HL-60 (cell line): Measurements from ENCODE around the gene WNT10A.
"Not testable (repeated sequence)": the region's sequence is repeated elsewhere in the genome, so short reads cannot be mapped to it uniquely, and the experiment has no call there.

Source experiments
- DNase-seq, 2 experiments: peaks; one replicate each; pipeline ENCODE4 v3.0.0-alpha.2; 2010 to 2020; ENCODE audit warnings: low read depth in 1 of 2, low spot score in 1 of 2
- H3K27ac ChIP-seq: fragments of 250-450 bp; sonication (Bioruptor Pico); replicated peaks from 2 replicates; pipeline ENCODE4 v1.5.1; 2020; ENCODE audit warnings: mild to moderate bottlenecking, moderate library complexity
- H3K27me3 ChIP-seq: fragments of 250-450 bp; sonication (Bioruptor Pico); 2 replicates; pipeline ENCODE4 v1.5.1; 2021; ENCODE audit warnings: mild to moderate bottlenecking, moderate library complexity; ENCODE audit not compliant: insufficient read depth, poor library complexity, severe bottlenecking
- H3K4me3 ChIP-seq: replicated peaks from 2 replicates; pipeline ENCODE4 v1.5.1; 2011; ENCODE audit warnings: mild to moderate bottlenecking, control low read depth, low read length; ENCODE audit not compliant: insufficient read depth
- CTCF ChIP-seq: IDR thresholded peaks from one replicate; pipeline ENCODE4 v1.5.1; 2011; ENCODE audit warnings: low read length, control low read depth, inconsistent platforms; ENCODE audit not compliant: insufficient read depth
- GABPA ChIP-seq: IDR thresholded peaks from 2 replicates; pipeline ENCODE4 v1.6.1; 2012; ENCODE audit warnings: low read depth
- POLR2AphosphoS5 ChIP-seq: IDR thresholded peaks from 2 replicates; pipeline ENCODE4 v1.6.1; 2012; ENCODE audit warnings: low read depth
- SPI1 ChIP-seq: IDR thresholded peaks from 2 replicates; pipeline ENCODE4 v1.6.1; 2012; ENCODE audit warnings: low read depth, mild to moderate bottlenecking, borderline replicate concordance
- TF ChIP-seq, protein P1 (sequence below): IDR thresholded peaks from 2 replicates; pipeline ENCODE4 v1.6.1; 2012; ENCODE audit warnings: low read depth; ENCODE audit not compliant: insufficient replicate concordance

Gene WNT10A

DNA sequence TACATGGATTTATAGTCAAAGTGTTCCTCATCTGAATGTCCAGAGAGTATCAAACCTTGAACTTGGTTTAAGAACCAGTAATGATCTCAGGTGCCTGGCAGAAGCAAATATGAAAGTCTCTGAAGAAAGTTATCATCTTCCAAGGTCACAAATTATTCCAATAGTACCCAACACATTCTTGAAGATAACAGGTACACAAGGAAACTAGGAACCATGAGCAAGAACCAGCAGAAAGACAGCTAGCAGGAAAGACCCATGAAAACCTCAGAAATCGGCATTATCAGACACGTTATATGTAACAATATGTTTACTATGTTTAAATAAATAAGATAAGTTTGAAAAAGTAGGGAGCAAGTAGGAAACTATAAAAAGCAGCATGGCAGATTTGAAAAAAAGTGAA lies 43.2 kb upstream of the WNT10A start:
- TF ChIP-seq POLR2AphosphoS5 (no peak), GABPA (no peak)
- TF ChIP-seq, protein P1, sequence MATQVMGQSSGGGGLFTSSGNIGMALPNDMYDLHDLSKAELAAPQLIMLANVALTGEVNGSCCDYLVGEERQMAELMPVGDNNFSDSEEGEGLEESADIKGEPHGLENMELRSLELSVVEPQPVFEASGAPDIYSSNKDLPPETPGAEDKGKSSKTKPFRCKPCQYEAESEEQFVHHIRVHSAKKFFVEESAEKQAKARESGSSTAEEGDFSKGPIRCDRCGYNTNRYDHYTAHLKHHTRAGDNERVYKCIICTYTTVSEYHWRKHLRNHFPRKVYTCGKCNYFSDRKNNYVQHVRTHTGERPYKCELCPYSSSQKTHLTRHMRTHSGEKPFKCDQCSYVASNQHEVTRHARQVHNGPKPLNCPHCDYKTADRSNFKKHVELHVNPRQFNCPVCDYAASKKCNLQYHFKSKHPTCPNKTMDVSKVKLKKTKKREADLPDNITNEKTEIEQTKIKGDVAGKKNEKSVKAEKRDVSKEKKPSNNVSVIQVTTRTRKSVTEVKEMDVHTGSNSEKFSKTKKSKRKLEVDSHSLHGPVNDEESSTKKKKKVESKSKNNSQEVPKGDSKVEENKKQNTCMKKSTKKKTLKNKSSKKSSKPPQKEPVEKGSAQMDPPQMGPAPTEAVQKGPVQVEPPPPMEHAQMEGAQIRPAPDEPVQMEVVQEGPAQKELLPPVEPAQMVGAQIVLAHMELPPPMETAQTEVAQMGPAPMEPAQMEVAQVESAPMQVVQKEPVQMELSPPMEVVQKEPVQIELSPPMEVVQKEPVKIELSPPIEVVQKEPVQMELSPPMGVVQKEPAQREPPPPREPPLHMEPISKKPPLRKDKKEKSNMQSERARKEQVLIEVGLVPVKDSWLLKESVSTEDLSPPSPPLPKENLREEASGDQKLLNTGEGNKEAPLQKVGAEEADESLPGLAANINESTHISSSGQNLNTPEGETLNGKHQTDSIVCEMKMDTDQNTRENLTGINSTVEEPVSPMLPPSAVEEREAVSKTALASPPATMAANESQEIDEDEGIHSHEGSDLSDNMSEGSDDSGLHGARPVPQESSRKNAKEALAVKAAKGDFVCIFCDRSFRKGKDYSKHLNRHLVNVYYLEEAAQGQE = no peak
- Histone ChIP-seq H3K4me3 (no peak overlapping the region), H3K27me3 (no peaks in the 10 kb centered on the region), H3K27ac (no peak overlapping the region)
- no peak for DNase-seq

DNA sequence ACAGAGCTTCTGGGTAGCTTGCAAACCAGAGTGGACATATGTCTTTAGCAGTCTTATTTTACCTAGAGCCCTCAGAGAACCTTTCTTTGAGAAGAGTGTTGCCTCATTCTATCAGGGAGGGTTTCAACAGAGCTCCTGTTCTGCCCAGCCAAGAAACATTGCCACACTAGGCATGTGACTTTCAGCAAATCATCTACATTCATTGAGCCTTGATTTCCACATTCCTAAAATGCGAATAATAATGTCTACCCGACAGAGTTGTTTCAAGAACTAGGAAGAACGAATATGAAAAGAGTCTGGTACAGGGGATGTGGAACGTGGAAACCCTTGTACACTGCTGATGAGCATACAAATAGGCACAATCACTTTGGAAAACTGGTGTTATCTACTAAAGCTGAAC lies 41.2 kb upstream of the WNT10A start:
- Histone ChIP-seq H3K4me3 (no peak overlapping the region), H3K27me3 (no peaks in the 10 kb centered on the region), H3K27ac (peak overlapping the region; percentile 60)
- no peak for TF ChIP-seq CTCF
- TF ChIP-seq, protein P1 = no peak
- TF ChIP-seq POLR2AphosphoS5 = no peak
- TF ChIP-seq SPI1 = no peak
- TF ChIP-seq GABPA = no peak
- peak; percentile 77 to 88 for DNase-seq

DNA sequence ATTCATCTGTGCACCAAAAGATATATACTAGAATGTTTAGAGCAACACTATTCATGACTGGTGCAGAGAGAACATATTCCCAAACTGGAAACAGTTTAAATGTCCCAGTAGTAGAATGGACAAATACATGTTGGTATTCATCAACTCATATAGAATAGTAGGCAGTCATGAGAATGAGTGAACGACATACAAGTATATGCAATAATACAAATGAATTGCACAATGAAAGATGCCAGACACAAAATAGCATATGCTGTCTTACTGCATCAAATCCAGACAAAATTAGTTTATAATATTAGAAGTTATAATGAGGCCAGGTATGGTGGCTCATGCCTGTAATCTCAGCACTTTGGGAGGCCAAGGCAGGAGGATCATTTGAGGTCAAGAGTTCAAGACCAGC lies 40.8 kb upstream of the WNT10A start:
- H3K27me3 ChIP-seq = no peaks in the 10 kb centered on the region
- no peak for DNase-seq
- no peak overlapping the region for H3K4me3 ChIP-seq
- TF ChIP-seq POLR2AphosphoS5 = no peak
- TF ChIP-seq CTCF = no peak
- TF ChIP-seq, protein P1 = no peak
- no peak for TF ChIP-seq GABPA
- no peak for TF ChIP-seq SPI1
- H3K27ac ChIP-seq = peak overlapping the region; percentile 60

GRCh38 chr2:218844334-218844733 lies 36.3 kb upstream of the WNT10A start:
- not testable (repeated sequence) for H3K27me3 ChIP-seq, DNase-seq, H3K27ac ChIP-seq, H3K4me3 ChIP-seq

DNA sequence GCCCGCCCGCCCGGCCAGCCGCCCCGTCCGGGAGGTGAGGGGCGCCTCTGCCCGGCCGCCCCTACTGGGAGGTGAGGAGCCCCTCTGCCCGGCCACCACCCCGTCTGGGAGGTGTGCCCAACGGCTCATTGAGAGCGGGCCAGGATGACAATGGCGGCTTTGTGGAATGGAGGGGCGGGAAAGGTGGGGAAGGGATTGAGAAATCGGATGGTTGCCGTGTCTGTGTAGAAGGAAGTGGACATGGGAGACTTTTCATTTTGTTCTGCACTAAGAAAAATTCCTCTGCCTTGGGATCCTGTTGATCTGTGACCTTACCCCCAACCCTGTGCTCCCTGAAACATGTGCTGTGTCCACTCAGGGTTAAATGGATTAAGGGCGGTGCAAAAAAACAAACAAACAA lies 33.7 kb upstream of the WNT10A start:
- not testable (repeated sequence) for DNase-seq, H3K4me3 ChIP-seq, H3K27me3 ChIP-seq, H3K27ac ChIP-seq
